GM20000 (cell line): ENCODE measurements around the gene ATCAY.

Source experiments
- DNase-seq: peaks from one replicate; pipeline ENCODE4 v3.0.0; 2012; ENCODE audit warnings: low spot score
- CTCF ChIP-seq: IDR thresholded peaks from 2 replicates; pipeline ENCODE4 v1.5.1; 2012; ENCODE audit warnings: mild to moderate bottlenecking, control low read depth; ENCODE audit errors: extremely low read depth, missing control alignments

The ATCAY gene

DNA sequence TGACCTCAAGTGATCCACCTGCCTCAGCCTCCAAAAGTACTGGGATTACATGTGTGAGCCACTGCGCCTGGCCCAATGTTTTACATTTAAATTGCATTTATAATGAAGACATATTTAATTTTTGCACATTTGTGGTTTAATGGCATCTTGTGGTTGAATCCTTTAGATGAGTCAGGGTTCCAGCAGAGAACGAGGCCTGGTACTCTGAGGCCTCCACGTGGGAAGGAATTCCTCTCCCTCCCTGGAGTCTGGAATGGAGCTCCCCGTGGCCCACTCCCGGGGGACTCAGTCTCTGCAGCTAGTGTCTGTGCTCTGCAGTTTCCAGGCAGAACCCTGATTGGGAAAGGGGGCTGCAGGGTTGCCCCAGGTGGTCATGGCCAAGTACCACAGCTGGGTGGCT is 35.9 kb upstream of the ATCAY start:
- no peak for TF ChIP-seq CTCF
- no peak for DNase-seq

- no peak for DNase-seq
- no peak for TF ChIP-seq CTCF
These were observed 31.4 kb upstream of the ATCAY start for GRCh38 chr19:3849092-3849491.

GRCh38 chr19:3849787-3850186 is 30.7 kb upstream of the ATCAY start:
- TF ChIP-seq CTCF = no peak
- no peak for DNase-seq

DNA sequence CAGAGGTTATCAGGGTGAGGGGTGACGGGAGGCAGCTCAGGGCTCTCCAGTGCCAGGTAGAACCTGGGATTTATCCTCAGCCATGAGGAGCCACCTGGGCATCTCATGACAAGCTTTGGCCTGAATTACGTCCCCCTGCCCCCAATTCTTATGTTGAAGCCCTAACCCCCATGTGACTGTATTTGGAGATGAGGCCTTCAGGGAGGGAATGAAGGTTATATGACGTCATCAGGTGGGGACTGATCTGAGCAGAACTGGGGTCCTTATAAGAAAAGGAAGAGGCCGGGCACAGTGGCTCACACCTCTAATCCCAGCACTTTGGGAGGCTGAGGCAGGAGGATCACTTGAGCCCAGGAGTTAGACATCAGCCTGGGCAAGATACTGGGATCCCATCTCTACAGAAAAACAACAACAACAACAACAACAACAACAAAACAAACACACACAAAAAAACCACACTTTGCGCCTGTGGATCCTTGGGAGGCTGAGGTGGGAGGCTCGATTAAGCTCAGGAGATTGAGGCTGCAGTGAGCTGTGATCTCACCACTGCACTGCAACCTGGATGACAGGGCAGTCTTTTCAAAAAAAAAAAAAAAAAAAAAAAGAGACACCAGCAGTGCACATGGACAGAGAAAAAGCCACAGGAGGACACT is 30.0 kb upstream of the ATCAY start:
- no peak for DNase-seq
- TF ChIP-seq CTCF = no peak

DNA sequence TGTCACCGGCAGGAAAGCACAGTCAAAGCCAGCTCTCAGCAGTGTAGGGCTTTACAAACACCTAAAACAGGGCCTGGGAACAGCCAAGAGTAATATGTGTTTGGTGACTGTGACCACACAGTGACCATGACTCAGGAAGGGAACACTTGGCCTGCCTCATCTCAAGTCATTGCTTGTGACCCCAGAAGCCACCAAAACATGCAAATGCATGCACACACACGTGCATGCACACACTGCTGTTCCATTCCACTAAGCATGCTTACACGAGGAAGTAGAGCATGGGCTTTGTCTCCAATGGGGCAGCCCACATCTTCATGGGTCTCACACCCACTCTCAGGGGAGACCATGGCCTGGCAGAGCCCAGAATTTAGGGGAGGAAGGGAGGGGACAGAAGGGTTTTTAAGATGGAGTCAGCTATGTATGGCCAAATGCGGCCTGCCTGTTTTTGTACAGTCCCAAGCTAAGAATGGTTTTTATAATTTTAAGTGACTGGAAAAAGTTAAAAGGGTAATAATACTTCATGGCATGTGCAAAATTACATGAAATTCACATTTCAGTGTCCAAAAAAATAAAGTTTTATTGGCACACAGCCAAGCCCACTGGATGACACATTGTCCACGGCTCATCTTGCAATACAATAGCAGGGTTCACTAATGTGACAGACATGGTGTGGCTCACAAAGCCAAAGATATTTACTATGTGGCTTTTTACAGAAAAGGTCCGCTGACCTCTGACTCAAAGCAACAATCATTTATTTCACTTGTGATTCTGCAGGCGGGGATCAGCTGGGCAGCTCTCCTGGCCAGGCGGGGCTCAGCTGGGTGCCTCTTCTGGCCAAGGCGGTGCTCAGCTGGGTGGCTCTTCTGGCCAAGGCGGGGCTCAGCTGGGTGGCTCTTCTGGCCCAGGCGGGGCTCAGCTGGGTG is 29.0 kb upstream of the ATCAY start:
- no peak for TF ChIP-seq CTCF
- no peak for DNase-seq

DNA sequence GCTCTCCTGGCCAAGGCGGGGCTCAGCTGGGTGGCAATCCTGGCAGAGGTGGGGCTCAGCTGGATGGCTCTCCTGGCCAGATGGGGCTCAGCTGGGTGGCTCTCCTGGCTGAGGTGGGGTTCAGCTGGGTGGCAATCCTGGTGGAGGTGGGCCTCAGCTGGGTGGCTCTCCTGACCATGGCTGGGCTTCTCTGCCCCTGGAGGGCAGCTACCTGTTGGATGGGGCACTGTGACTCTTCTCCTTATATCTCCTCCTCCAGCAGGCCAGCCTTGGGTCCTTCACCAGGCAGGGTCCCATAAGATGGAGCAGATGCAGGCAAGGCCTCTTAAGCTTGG is 28.3 kb upstream of the ATCAY start:
- DNase-seq = no peak
- TF ChIP-seq CTCF = no peak

GRCh38 chr19:3852614-3853254 is 27.8 kb upstream of the ATCAY start:
- peak; percentile 8 for TF ChIP-seq CTCF
- DNase-seq = no peak
